Upper lobe of left lung (tissue), 6 donors: ENCODE results near the gene LAMA5. TPM values are rescaled to one million over a fixed set of nuclear protein-coding genes. Genes with fewer than 3 reads are reported as not detected.

Experiments
- total RNA-seq, 6 donors: library from RNA; depleted of rRNA in 4 of 6; stranded (reverse); fragments of >200 nt in 4 of 6; gene quantifications; one replicate each; pipeline versions ENCODE4 v1.1.0 to v1.2.1, GENCODE V29; 2016 to 2021
- donor health status: DM: no; HTN: no; CAD: no; lungs with moderate emphysema.
- donor health status: DM: no; HTN: yes; CAD: no; lungs with severe emphysema.

Gene LAMA5
- total RNA-seq, 6 donors from 2014 or later = 176 to 1,019 (median 307) TPM

Other genes with a start within 250 kb of the LAMA5 start
- 10 to 100 TPM; 27.8 to 46.3 (median 36.4) TPM for gene LSM14B, start 244.8 kb downstream of the LAMA5 start, total RNA-seq
- 100 to 1,000 TPM; 186 to 317 (median 240) TPM for gene PSMA7, start 223.9 kb downstream of the LAMA5 start, total RNA-seq
- gene SS18L1, start 223.5 kb downstream of the LAMA5 start, total RNA-seq = 10 to 100 TPM; 12.2 to 70.8 (median 19.7) TPM
- 10 to 100 TPM; 28.3 to 42.3 (median 32.0) TPM for gene MTG2, start 184.3 kb downstream of the LAMA5 start, total RNA-seq
- not detected for gene HRH3, start 147.0 kb downstream of the LAMA5 start, total RNA-seq
- 10 to 100 TPM; 35.7 to 65.0 (median 48.0) TPM for gene OSBPL2, start 128.8 kb downstream of the LAMA5 start, total RNA-seq
- 100 to 1,000 TPM in 2 of 6 donors, 10 to 100 TPM in 4; 57.6 to 158 (median 91.6) TPM for gene ADRM1, start 64.3 kb downstream of the LAMA5 start, total RNA-seq
- 1,000 to 10,000 TPM in 3 of 6 donors, 100 to 1,000 TPM in 2, 10 to 100 TPM in 1; 94.6 to 1,381 (median 998) TPM for gene RPS21, start 19.8 kb upstream of the LAMA5 start, total RNA-seq
- 1 to 10 TPM; 2.2 to 5.2 (median 4.0) TPM for gene CABLES2, start 40.0 kb upstream of the LAMA5 start, total RNA-seq
- 1 to 10 TPM in 4 of 6 donors, under 1 TPM in 1, not detected in 1; 0.51 to 6.3 (median 1.9) TPM for gene RBBP8NL, start 60.2 kb upstream of the LAMA5 start, total RNA-seq
- 10 to 100 TPM in 1 of 6 donors, 1 to 10 TPM in 4, under 1 TPM in 1; 0.98 to 10.5 (median 2.2) TPM for gene GATA5, start 108.7 kb upstream of the LAMA5 start, total RNA-seq